ENCODE measurements around the gene GRAMD2A.

The GRAMD2A gene

GRCh38 chr15:72217216-72217615, 19.6 kb upstream of the GRAMD2A start:
- DNase-seq (ENCODE audit: low read depth) = no peak

GRCh38 chr15:72216079-72216478, 18.5 kb upstream of the GRAMD2A start:
- no peak for DNase-seq (ENCODE audit: low read depth)

DNA sequence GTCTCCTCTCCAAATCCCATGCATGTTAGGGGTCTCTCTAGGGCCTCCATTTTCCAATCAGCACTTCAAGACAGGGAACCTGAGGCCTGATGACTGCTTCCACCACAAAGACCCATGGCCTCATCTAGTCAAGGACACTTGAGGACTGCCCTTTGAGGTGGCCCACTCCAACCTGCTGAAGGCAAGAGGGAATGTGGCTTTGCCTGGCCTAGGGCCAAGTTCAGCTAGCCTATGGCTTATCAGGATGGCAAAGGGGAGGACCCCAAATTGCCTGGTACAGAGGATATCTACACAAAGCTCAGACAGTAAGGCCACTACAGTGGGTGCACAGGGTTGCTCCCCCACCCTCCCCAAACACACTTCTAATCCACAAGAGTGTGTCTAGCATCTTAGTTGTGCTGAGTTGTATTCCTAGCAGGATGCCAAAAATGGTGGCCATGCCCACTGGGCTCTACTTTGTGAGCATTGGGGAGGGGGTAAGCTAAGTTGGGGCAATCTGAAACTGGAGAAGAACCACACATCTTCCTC, 10.0 kb upstream of the GRAMD2A start:
- DNase-seq (ENCODE audit: low read depth) = no peak

DNA sequence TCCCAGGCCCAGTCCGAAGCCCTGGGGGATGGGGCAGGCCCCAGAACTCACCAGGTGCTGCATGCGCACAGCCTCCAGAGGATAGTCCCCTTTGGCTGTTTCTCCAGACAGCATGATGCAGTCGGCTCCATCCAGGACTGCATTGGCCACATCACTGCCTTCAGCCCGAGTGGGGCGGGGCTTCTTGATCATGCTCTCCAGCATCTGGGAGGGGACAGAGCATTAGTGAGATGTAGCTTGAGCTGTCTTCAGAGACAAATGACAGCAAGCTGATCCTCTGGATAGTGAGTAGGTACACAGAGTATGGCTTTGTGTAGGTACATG, 9.1 kb upstream of the GRAMD2A start:
- no peak for DNase-seq (ENCODE audit: low read depth)

DNA sequence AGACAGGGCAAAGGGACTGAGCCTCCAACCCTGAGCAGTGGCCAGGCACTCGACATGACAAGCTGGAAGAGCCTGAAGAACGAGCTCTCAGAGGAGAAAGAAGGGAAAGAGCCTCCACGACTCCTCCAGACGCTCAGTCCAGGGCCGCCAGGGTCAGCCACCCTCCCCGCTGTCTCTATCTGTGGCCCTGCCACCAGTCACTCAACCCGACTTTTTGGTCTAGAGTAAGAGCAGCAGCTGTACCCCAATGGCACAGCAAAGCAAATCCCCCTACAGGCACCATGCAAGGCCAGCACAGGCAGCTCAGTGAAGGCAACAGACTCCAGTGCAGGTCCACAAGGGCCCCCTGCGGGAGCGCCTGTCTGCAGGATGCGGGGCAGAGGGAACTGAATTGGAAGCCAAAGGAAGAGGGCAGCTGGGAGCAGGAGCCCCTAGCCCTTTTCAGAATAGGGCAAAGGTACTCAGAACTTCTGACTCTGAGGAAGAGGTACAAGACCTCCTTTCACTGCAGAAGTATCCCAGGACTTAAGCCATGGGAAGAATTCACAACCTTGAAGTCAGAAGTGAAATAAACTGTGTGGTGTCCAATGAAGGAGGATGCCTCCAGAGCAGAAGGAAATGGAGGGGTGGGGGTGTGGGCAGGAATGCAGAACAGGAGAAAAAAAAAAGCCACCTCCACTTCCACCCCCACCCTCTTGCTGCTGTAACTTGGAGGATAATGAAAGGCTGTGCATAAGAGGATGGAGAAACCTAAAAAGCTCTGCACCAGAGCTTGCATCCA, 8.5 kb upstream of the GRAMD2A start:
- DNase-seq (ENCODE audit: low read depth) = no peak

DNA sequence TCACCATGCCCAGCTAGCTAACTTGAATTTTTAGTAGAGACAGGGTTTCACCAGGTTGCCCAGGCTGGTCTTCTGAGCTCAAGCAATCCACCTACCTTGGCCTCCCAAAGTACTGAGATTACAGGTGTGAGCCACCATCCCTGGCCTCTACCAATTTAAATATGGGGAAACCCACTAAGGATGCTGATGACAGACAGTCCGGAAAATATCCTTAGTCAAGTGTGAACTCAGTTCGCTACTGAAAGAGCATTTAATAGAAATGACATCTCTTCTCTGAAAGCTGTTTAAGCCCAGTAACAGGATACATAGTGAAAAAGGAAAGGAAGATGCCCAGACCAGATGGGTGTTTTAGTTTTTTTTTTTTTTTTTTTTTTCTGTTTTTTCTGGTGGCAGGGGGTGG, 7.7 kb upstream of the GRAMD2A start:
- DNase-seq (ENCODE audit: low read depth) = no peak

- peak; percentile 37 for DNase-seq (ENCODE audit: low read depth)
Observed at GRCh38 chr15:72203507-72203837, 5.9 kb upstream of the GRAMD2A start.

DNA sequence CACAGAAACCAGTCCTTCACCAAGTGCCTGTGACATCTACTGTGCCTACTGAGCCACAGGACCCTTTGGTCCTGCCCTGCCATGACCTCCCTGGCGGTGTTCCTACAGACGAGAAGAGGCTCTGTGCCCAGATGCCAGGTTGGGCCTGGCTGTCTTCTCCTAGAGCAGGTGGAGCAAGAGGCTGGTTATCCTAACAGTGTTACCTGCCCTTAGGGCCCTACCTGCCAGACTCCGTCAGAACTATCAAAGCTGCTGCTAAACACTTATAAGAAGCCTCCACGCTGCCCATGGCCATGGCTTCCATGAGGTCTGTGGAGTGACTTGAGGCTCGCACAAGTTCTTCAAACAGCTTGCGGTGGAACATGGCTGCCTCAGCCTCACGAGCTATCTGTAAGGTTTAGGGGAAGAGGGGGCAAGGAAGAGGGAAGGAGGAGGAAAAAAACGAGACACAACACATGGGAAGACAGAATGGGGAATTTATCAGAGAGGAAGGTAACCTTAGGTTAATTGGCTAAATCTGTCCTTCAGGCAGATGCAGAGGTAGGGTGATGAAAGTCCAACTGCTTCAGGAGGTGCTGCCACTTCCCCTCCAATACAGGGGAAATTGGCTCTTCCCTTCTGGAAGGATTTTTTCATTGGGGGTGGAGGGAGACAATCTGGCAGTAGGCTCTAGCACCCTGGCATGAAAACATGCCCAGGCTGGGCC, 5.4 kb upstream of the GRAMD2A start:
- no peak for DNase-seq (ENCODE audit: low read depth)

- no peak for DNase-seq (ENCODE audit: low read depth)
Observed at GRCh38 chr15:72202302-72202701, 4.7 kb upstream of the GRAMD2A start.

- DNase-seq (ENCODE audit: low read depth) = no peak
Observed at GRCh38 chr15:72201391-72201921, 3.9 kb upstream of the GRAMD2A start.

GRCh38 chr15:72200395-72201237, 3.0 kb upstream of the GRAMD2A start:
- no peak for DNase-seq (ENCODE audit: low read depth)

DNA sequence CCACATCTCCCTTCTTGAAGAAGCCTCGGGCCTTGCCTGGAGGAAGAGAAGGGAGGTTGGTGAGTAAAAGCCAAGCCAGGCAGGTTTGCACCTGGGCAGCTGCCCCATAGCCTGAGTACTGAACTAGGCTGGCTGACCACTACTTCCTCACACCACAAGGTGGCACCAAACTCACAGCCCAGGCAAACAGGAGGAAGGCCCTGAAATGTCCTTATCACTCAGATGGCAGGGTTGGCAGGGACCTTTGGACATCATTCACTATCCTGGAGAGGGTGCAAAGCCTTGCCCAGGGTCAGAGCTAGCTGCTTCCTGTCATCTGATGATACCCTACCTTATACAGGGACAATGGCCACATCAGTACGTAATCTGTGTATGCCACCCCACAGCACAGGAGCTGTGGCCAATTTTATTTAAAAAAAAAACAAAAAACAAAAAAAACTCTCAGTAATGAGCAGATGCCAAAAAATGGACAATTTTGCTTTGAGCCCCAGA, 2.2 kb upstream of the GRAMD2A start:
- no peak for DNase-seq (ENCODE audit: low read depth)

DNA sequence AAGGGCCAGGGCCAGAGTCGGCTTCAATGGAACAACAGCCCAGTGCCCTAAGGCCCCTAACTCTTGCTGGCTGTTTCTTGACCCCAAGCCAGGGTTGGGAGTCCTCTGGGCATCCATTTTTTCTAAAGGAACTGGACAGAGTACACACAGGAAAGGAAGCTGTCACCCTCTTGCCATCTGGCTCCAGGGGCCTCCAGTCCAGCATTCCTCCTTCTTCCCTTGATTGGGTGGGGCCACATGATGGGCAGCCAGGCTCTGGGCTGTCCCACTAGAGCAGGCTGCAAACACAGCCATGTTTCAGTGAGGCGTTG, 1.6 kb upstream of the GRAMD2A start:
- no peak for DNase-seq (ENCODE audit: low read depth)

- no peak for DNase-seq (ENCODE audit: low read depth)
Observed at GRCh38 chr15:72198356-72199204, 993 bp upstream of the GRAMD2A start.

- DNase-seq (ENCODE audit: low read depth) = no peak
Observed at GRCh38 chr15:72197041-72197459, 537 bp downstream of the GRAMD2A start.

GRCh38 chr15:72196409-72197040, 1.1 kb downstream of the GRAMD2A start:
- no peak for DNase-seq (ENCODE audit: low read depth)

DNA sequence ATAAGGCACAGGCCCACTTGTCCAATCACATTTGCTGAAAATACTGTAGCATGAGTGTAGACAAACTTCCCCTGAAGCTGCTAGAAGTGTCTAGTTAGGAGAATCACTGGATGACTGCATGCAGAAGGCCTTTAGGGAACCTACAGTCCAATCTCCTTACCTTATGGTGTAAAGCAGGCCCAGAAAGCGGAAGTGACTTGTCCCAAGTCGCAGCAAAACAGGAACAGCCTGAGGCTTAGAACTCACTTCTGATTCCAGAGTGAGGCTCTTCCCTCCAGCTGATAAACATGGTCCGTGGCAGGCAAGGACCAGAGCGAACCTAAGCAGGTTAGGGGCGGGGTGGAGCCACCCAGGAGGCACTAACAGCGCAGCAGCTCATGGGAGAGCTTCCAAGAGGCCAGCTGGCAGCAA, 2.5 kb downstream of the GRAMD2A start:
- DNase-seq (ENCODE audit: low read depth) = no peak

GRCh38 chr15:72193836-72194396, 3.7 kb downstream of the GRAMD2A start:
- no peak for DNase-seq (ENCODE audit: low read depth)

- DNase-seq (ENCODE audit: low read depth) = no peak
Observed at GRCh38 chr15:72192416-72192815, 5.2 kb downstream of the GRAMD2A start.

DNA sequence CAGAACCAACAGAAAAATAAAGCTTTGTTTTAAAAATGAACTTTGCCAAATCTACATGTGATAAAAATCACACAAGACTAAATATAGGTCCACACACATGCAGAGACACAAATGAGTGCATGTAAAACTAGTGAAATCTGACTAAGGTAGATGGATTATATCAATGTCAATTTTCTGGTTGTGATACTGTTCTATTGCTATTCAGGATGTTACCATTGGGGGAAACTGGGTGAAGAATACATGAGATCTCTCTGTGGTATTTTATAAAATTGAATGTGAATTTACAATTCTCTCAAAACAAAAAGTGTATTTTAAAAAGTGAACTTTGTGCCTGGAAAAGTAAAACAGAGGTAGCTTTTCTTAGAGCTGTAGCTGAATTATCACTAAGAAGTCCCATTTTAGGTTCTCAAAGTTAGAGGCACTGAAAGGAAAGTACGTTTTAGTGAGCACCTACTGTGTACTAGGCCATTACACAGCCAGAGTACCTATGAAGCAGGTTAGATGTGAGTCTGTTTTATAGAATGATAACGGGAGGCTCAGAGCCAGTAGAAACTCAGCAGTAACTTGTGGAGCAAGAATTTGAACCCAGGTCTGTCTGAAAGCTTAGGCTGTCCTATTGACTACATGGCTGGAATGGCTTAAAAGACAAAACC, 8.2 kb downstream of the GRAMD2A start:
- no peak for DNase-seq (ENCODE audit: low read depth)
